Stimulated activated CD4-positive, alpha-beta T cell treated with anti-CD3 and anti-CD28 coated beads, Interleukin-1b, Interleukin-23, amount 100 ng/mL, for 48 hours (primary cell): Measurements from ENCODE around the gene GPANK1.

Experiments used
- DNase-seq: peaks from one replicate; pipeline ENCODE4 v3.0.0-alpha.2; 2020

GPANK1 gene

GRCh38 chr6:31661262-31662123, 3.3 kb downstream of the GPANK1 start:
- DNase-seq = no peak

GRCh38 chr6:31660381-31661261, 4.2 kb downstream of the GPANK1 start, which contains the start of gene C6orf47:
Gene C6orf47 (minus strand): TSS chr6:31660778. CDS start chr6:31659947, 831 bp downstream.
- DNase-seq = peak; percentile 77

- DNase-seq = no peak
These were observed 5.0 kb downstream of the GPANK1 start for GRCh38 chr6:31659649-31660380.

- DNase-seq = no peak
These were observed 5.7 kb downstream of the GPANK1 start for GRCh38 chr6:31658983-31659648.

GRCh38 chr6:31658158-31658688, 6.6 kb downstream of the GPANK1 start:
- DNase-seq = no peak

GRCh38 chr6:31657406-31658157, 7.2 kb downstream of the GPANK1 start:
- peak; percentile 46 for DNase-seq

GRCh38 chr6:31655349-31656237, 9.2 kb downstream of the GPANK1 start, which contains the start of gene APOM:
Gene APOM (plus strand): TSS chr6:31655894. CDS start chr6:31655967, 73 bp downstream.
- no peak for DNase-seq

- no peak for DNase-seq
These were observed 10.0 kb downstream of the GPANK1 start for GRCh38 chr6:31654574-31655348.

- peak; percentile 88 for DNase-seq
These were observed 11.7 kb downstream of the GPANK1 start for GRCh38 chr6:31652925-31653724.

GRCh38 chr6:31651602-31652191, 13.1 kb downstream of the GPANK1 start:
- peak; percentile 64 for DNase-seq

- no peak for DNase-seq
These were observed 19.5 kb downstream of the GPANK1 start for GRCh38 chr6:31645325-31645724.

- DNase-seq = no peak
These were observed 20.9 kb downstream of the GPANK1 start for GRCh38 chr6:31643818-31644454.

- no peak for DNase-seq
These were observed 21.8 kb downstream of the GPANK1 start for GRCh38 chr6:31642798-31643570.

- DNase-seq = no peak
These were observed 23.4 kb downstream of the GPANK1 start for GRCh38 chr6:31641370-31641769.

GRCh38 chr6:31640612-31641011, 24.2 kb downstream of the GPANK1 start:
- no peak for DNase-seq

- DNase-seq = peak; percentile 35
These were observed 25.3 kb downstream of the GPANK1 start for GRCh38 chr6:31639449-31639861.

GRCh38 chr6:31639043-31639442, 25.8 kb downstream of the GPANK1 start:
- DNase-seq = no peak
